Retina (tissue), 1 donor: ENCODE data around the gene RSAD2.
"Not testable (repeated sequence)": the region's sequence is repeated elsewhere in the genome, so short reads cannot be mapped to it uniquely, and the experiment has no call there.

Source experiments
- DNase-seq: peaks from one replicate; pipeline ENCODE4 v3.0.0-alpha.2; 2016

The RSAD2 gene

DNA sequence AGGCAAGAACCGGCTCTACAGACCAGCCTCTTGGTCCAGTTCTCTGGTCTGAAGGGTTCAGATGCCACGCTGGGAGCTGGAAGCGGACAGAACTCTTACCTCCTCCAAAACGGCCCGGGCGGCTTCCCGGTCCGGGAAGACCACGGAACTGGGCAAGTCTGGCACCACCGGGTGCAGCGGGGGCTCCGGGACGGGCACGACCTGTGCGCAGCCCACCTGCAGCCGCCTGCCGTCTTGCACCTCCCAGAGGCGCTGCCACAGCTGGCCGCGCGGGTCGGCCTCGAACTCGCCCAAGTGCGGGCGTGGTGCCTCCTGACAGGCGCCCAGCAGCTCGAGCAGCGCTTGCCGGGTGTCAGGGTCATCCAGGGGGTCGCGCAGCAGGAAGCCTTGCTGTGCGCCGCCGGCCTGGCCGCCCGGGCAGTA lies 12.6 kb upstream of the RSAD2 start:
- DNase-seq, result peak; percentile 75

- DNase-seq, result peak; percentile 86
Measured at GRCh38 chr2:6865346-6866274, 12.0 kb upstream of the RSAD2 start, which contains the start of gene CMPK2. CMPK2 (minus strand) TSS chr2:6865907; CDS start chr2:6865696, 211 bp downstream.

DNA sequence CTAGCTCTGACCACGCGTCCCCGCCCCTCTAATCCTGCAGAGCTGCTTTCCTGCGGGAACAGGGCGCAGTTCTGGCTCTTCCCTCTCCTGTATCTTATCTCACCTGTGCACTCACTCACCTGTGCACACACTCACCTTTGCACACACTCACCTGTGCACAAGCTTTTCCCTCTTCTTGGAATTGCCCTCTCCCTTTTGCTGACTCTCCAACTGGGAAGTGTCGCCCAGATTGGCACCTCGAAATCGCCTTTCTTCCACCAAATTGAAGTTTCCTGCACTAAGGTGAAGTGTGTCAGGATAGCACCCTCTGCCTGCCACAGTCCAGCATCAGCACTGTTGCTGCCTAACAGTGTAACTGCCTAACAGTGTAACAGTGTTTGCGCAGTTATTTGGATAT lies 11.3 kb upstream of the RSAD2 start:
- no peak for DNase-seq

DNA sequence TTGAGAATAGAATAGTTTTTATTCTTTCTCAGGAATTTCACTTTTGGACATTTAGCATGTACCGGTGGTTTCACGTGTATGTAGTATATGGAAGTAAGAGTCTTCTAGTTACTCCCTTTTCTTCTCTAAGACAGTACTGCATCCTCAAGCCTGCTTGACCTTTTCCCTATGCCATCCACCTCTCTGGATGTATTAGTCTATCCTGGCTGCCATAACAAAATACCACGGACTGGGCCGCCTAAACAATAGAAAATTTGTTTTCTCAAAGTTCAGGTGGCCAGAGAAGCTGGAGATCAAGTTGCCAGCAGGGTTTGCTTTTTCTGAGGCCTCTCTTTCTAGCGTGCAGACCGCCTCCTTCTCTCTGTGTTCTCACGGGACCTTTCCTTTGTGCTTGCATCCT lies 10.6 kb upstream of the RSAD2 start:
- no peak for DNase-seq

DNA sequence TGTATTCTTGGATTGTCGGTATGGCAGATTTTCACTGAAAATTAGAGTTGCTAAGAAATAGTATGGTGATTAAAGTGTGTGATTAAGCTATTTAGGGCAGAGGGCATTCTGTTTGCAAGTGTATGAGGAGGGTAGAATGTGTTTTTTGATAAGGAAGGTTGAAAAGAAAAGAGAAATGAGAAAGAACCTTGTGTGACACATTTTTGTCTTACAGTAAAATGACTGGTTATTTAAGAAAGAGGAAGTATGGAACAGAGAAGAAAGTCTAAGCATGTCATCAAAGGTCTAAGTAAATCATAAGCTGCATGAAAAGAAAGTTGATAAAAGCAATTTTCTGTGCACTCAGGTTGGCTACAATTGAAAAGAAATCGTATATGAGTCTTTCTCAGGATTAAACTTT lies 5.2 kb upstream of the RSAD2 start:
- DNase-seq, result no peak

- DNase-seq, result no peak
Measured at GRCh38 chr2:6874032-6874431, 3.5 kb upstream of the RSAD2 start.

DNA sequence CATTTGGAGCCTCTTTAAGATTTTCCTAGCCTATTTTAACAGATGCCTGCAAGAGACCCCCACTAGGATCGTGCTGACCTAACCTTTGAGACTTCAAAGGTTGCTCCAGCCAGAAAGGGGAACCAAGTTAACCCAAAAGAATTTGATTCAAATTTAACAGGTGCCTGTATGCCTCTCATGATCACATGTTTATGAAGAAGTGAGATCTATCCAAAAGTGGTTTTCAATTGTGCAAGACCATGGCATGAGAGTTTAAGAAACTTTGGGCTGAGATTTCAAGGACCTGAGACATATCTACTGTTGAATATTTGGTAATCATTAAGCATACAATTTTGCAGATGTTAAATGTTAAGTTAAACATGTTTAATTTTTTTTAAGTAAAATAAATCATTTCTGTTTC lies 1.3 kb upstream of the RSAD2 start:
- DNase-seq, result no peak

DNA sequence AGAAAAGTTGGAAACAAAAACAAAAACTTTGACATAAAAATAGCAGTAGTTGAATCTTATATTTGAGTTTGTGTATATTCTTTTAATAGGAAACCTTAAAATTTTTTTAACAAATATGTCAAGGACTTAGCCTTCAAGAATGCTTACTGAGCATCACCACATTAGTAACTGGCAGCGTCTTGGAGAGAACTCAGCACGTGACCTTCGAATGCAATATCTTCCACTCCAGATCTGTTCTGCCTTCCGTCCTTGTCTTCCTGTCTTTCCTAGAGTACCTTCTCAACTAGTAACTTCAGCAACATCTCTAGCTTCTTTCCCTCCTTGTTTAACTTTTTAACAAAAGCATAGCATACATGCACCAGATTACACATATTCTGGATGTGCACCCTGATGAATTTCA lies 972 bp downstream of the RSAD2 start:
- no peak for DNase-seq

- no peak for DNase-seq
Measured at GRCh38 chr2:6879011-6879410, 1.4 kb downstream of the RSAD2 start.

DNA sequence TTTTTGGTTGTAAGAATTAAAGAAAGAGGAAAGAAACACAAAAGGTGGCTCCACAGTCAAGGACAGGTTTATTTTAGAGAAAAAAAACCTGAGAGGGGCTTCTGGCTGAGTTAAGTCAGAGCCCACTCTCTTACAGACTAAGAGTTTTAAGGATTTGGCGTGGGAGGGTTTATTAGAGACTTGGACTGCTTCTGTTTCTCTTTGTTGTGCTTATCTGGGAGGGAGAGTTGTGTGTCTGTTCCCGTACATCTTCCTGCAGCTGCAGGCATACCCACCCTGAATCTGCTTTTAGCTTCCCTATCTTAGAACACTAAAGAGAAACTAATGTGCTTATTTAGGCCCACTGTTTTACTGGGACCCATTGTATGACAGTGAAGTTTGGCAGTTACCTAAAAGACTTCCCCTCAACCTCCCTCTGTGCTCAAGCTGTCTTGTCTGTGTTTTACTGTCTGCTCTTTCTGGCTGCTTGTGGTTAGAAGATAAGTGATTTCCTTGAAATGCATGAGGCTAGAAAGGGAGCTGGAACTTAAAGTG lies 2.7 kb downstream of the RSAD2 start:
- no peak for DNase-seq

- no peak for DNase-seq
Measured at GRCh38 chr2:6881046-6881445, 3.5 kb downstream of the RSAD2 start.

GRCh38 chr2:6881516-6881915 lies 3.9 kb downstream of the RSAD2 start:
- DNase-seq, result no peak

DNA sequence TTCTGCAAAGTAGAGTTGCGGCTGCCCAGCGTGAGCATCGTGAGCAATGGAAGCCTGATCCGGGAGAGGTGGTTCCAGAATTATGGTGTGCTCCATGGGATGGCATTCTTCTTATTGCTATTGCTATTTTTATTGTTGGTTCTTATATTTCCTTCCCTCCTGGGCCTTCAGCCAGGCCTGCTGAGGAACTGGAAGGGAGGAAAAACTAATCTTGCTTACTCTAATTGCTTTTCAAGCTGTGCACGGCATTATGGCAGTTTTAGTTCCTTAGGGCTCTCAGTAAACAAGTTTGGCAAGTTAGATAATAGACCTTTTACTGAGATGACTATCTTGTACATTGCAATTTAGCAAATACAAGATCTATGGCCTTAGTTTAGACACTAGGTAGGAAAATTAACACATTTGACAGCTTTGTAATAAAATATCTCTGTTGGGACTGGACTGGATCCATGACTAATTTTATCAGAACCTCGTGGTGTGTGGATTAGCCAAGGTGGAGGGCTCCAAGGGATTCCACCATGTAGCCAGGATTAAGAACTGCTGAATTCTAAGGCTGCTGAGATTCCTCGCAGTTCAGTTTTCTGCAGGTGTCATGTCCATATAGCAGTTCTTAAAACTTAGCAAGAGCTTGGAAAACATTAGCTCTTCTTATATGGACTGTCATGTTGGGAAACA lies 6.0 kb downstream of the RSAD2 start:
- DNase-seq, result no peak

DNA sequence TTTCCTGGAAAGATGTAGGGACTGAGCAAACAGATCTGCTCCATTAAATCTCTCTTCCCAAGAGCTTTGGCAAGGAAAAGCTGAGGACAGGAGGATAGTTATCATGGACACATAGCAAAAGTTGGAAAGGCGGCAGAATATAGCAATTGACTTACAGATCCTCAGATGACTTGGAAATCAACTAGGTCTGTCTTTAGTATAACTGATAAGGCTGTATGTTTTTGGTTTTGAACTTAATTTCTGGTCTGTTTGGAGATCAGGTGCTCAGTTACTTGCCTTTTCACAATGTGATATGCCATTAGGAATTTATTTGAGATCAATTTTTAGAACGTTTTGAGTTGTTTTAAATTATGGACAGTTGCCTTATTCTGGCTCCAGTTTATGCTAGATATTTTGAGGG lies 8.0 kb downstream of the RSAD2 start:
- no peak for DNase-seq

GRCh38 chr2:6885968-6886367 lies 8.4 kb downstream of the RSAD2 start:
- no peak for DNase-seq

DNA sequence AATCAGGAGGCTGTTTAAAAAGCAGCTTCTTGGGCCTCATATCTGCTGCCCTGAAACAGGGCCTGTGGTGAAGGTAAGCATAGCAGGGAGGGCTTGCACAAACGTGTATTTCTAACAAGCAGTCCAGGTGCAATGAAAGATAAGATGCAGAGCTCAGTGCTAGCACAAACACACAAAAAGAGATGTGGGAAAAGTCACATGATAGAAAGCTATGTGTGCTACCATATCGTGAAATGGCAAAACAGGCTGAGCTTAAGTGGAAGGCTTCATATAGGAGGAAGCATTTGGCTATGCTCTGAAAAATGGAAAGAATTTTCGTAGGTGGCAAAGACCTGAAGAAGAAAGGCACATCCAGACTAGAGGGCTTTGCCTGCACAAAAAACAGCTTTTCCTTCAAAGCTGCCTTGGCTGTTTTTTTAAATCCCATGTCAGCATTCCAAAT lies 10.2 kb downstream of the RSAD2 start:
- DNase-seq, result no peak

GRCh38 chr2:6888724-6889123 lies 11.1 kb downstream of the RSAD2 start:
- no peak for DNase-seq

- no peak for DNase-seq
Measured at GRCh38 chr2:6893876-6894482, 16.4 kb downstream of the RSAD2 start.

- DNase-seq, result peak; percentile 45
Measured at GRCh38 chr2:6896930-6897759, 19.6 kb downstream of the RSAD2 start.

DNA sequence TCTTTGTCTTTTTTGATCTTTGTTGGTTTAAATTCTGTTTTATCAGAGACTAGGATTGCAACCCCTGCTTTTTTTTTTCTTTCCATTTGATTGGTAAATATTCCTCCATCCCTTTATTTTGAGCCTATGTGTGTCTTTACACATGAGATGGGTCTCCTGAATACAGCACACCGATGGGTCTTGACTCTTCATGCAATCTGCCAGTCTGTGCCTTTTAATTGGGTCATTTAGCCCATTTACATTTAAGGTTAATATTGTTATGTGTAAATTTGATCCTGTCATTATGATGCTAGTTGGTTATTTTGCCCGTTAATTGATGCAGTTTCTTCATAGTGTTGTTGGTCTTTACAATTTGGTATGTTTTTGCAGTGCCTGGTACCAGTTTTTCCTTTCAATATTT lies 25.0 kb downstream of the RSAD2 start:
- DNase-seq, result not testable (repeated sequence)

DNA sequence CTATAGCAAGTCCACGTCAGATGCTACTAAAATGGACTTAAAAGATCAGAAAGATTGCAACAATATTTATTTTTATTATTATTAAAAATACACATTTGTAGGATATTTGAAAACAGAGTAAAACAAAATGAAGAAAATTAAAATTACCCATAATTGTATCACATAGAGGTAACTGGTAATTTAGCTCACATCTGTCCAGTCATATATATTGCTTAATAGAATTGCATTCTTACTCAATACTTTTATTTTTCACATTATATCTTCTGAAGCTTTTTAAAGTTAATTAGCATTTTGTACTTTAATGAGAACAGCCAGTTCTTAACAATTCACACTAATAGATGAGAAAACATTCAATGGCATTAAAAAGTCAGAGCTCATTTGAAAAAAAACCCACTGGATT lies 28.1 kb downstream of the RSAD2 start:
- DNase-seq, result no peak

- DNase-seq, result no peak
Measured at GRCh38 chr2:6906165-6906741, 28.7 kb downstream of the RSAD2 start.
